SU-DHL-6 (cell line): Measurements from ENCODE around the gene MERTK.

ENCODE experiments used
- H2AFZ ChIP-seq: fragments of 200-600 bp; sonication (generic); 2 replicates; pipeline ENCODE4 v1.6.1; 2014; ENCODE audit warnings: low read depth, mild to moderate bottlenecking, moderate library complexity, mixed read lengths, antibody characterized with exemption, low read length; ENCODE audit not compliant: severe bottlenecking
- H3F3A ChIP-seq: fragments of 200-600 bp; shearing (Covaris generic); 2 replicates; pipeline ENCODE4 v1.6.0; 2016; ENCODE audit warnings: antibody characterized with exemption, mild to moderate bottlenecking; ENCODE audit not compliant: insufficient read depth
- H3K27ac ChIP-seq: fragments of 200-600 bp; sonication (generic); 2 replicates; pipeline ENCODE4 v1.5.1; 2016; ENCODE audit warnings: low read depth, mild to moderate bottlenecking, low read length, moderate library complexity, mixed read lengths
- H3K27me3 ChIP-seq: fragments of 200-600 bp; sonication (generic), shearing (Covaris generic); 2 replicates; pipeline ENCODE4 v1.6.0; 2014; ENCODE audit warnings: mild to moderate bottlenecking, low read length
- H3K36me3 ChIP-seq: fragments of 200-600 bp; sonication (generic); 2 replicates; pipeline ENCODE4 v1.6.1; 2014; ENCODE audit warnings: mild to moderate bottlenecking, low read length, mixed read lengths
- H3K4me2 ChIP-seq: fragments of 300-600, 200-600 bp; shearing (Covaris generic), sonication (generic); 2 replicates; pipeline ENCODE4 v1.6.0; 2014; ENCODE audit warnings: low read length, low read depth, mild to moderate bottlenecking; ENCODE audit not compliant: poor library complexity, severe bottlenecking
- H3K4me3 ChIP-seq: fragments of 200-600 bp; sonication (generic); 2 replicates; pipeline ENCODE4 v1.5.1; 2014; ENCODE audit warnings: antibody characterized with exemption, low read length, mild to moderate bottlenecking, mixed read lengths; ENCODE audit not compliant: insufficient read depth, poor library complexity, severe bottlenecking
- H3K79me2 ChIP-seq: fragments of 200-600 bp; sonication (generic); 2 replicates; pipeline ENCODE4 v1.6.1; 2014; ENCODE audit warnings: mild to moderate bottlenecking, low read length, moderate library complexity; ENCODE audit not compliant: insufficient read depth
- H3K9ac ChIP-seq: fragments of 200-600 bp; sonication (generic); 2 replicates; pipeline ENCODE4 v1.7.0; 2014; ENCODE audit warnings: mild to moderate bottlenecking, low read length
- H3K9me2 ChIP-seq: fragments of 200-600 bp; sonication (generic); replicated peaks from 2 replicates; pipeline ENCODE4 v1.6.1; 2014; ENCODE audit warnings: low read length; ENCODE audit not compliant: insufficient read depth
- H3K9me3 ChIP-seq: fragments of 200-600 bp; sonication (generic); 2 replicates; pipeline ENCODE4 v1.6.1; 2014; ENCODE audit warnings: low read length, mixed read lengths; ENCODE audit not compliant: insufficient read depth
- H4K20me1 ChIP-seq: fragments of 200-600 bp; sonication (generic); 2 replicates; pipeline ENCODE4 v1.6.1; 2014; ENCODE audit warnings: low read depth, mild to moderate bottlenecking, antibody characterized with exemption, low read length, moderate library complexity, mixed read lengths
- EZH2phosphoT487 ChIP-seq: fragments of 200-600 bp; sonication (generic), shearing (Covaris generic); conservative IDR thresholded peaks from 2 replicates; pipeline ENCODE4 v1.6.1; 2018; ENCODE audit warnings: mild to moderate bottlenecking, antibody characterized with exemption, low read length, moderate library complexity, mixed read lengths
- TF ChIP-seq, protein P1 (sequence below): fragments of 200-600 bp; sonication (generic); IDR thresholded peaks from one replicate; pipeline ENCODE4 v1.5.1; 2017; ENCODE audit warnings: antibody characterized with exemption, mild to moderate bottlenecking, low read length, moderate library complexity; ENCODE audit not compliant: insufficient read depth, poor library complexity, severe bottlenecking

The MERTK gene

GRCh38 chr2:111999809-112000208, 101.4 kb downstream of the MERTK start:
- H3F3A ChIP-seq, result no peaks in the 10 kb centered on the region
- no peaks in the 10 kb centered on the region for H3K36me3 ChIP-seq
- no peak overlapping the region for H3K27ac ChIP-seq
- H4K20me1 ChIP-seq, result no peaks in the 10 kb centered on the region
- TF ChIP-seq, protein P1, sequence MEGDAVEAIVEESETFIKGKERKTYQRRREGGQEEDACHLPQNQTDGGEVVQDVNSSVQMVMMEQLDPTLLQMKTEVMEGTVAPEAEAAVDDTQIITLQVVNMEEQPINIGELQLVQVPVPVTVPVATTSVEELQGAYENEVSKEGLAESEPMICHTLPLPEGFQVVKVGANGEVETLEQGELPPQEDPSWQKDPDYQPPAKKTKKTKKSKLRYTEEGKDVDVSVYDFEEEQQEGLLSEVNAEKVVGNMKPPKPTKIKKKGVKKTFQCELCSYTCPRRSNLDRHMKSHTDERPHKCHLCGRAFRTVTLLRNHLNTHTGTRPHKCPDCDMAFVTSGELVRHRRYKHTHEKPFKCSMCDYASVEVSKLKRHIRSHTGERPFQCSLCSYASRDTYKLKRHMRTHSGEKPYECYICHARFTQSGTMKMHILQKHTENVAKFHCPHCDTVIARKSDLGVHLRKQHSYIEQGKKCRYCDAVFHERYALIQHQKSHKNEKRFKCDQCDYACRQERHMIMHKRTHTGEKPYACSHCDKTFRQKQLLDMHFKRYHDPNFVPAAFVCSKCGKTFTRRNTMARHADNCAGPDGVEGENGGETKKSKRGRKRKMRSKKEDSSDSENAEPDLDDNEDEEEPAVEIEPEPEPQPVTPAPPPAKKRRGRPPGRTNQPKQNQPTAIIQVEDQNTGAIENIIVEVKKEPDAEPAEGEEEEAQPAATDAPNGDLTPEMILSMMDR, result no peak
- no peak for TF ChIP-seq EZH2phosphoT487
- no peaks in the 10 kb centered on the region for H3K9me2 ChIP-seq
- H3K9me3 ChIP-seq, result no peaks in the 10 kb centered on the region
- no peak overlapping the region for H3K4me2 ChIP-seq
- H3K79me2 ChIP-seq, result no peaks in the 10 kb centered on the region
- no peak overlapping the region for H3K9ac ChIP-seq
- no peak overlapping the region for H2AFZ ChIP-seq
- no peak overlapping the region for H3K4me3 ChIP-seq
- no peaks in the 10 kb centered on the region for H3K27me3 ChIP-seq

DNA sequence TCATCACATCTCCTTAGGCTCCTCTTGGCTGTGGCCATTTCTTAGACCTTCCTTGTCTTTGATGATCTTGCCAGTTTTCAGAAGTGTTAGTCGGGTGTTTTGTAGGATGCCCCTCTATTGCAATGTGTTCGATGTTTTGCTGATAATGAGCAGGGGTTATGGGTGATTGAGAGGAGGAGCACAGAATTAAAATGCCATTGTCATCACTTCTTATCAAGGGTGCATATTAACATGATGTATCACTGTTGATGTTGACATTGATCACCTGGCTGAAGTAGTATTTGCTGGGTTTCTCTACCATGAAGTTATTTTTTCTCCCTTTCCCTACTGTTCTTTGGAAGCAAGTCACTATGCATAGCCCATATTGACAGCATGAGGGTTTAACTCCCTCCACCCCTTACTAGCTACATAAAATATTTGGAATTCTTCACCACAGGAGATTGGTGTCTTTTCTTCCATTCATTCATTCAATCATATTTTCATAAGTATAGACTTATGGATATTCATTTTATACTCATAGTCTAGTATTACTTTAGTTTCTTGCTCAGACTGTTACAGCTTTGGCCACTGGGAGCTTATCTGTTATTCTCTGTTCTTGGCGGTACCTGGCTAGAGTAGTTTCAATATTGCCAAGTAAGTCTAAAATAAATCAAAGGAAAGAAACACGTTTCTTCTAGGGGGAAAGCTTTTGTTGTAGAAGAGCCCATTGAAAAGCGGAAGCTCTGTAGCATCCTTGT, 102.2 kb downstream of the MERTK start:
- Histone ChIP-seq H3K4me3 (no peak overlapping the region), H3K9me2 (no peaks in the 10 kb centered on the region), H4K20me1 (no peaks in the 10 kb centered on the region), H3K4me2 (no peak overlapping the region), H3K9me3 (no peaks in the 10 kb centered on the region), H3K36me3 (no peaks in the 10 kb centered on the region), H3K27me3 (no peaks in the 10 kb centered on the region), H3F3A (no peaks in the 10 kb centered on the region), H3K79me2 (no peaks in the 10 kb centered on the region), H3K9ac (no peak overlapping the region), H2AFZ (no peak overlapping the region), H3K27ac (no peak overlapping the region)
- TF ChIP-seq, protein P1, result no peak
- TF ChIP-seq EZH2phosphoT487, result no peak

DNA sequence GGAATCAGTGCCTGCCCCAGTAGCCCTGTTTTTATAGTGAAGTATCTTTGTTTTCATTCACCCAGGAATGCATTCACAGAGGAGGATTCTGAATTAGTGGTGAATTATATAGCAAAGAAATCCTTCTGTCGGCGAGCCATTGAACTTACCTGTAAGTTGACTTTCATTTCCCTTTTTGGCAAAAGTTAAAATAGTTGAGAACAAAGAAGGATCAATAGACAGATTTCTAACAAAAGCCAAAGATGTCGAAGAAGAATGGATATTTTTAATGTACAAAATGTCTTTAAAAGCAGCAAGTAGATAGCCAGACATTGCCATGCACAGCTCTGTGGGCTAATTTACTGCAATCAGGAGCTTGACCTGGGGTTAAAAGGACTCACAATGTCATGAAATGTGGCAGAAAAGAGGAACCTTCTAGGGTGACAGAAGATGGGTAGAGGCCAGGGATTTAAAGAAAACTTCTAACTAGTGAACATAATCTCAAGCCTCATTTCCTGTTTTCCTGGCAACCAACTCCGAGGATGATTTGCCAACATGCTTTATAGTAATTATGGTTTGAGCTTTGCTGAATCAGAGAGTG, 102.8 kb downstream of the MERTK start:
- no peak overlapping the region for H3K4me3 ChIP-seq
- no peaks in the 10 kb centered on the region for H3K36me3 ChIP-seq

More for the DNA sequence above, 102.8 kb downstream of the MERTK start:
- no peaks in the 10 kb centered on the region for H3K9me2 ChIP-seq
- H3K9me3 ChIP-seq, result no peaks in the 10 kb centered on the region
- no peaks in the 10 kb centered on the region for H3K27me3 ChIP-seq
- no peaks in the 10 kb centered on the region for H3K79me2 ChIP-seq
- no peak overlapping the region for H2AFZ ChIP-seq
- peak overlapping the region; percentile 34 for H3K4me2 ChIP-seq
- no peak overlapping the region for H3K9ac ChIP-seq
- H4K20me1 ChIP-seq, result no peaks in the 10 kb centered on the region
- TF ChIP-seq, protein P1, result no peak
- TF ChIP-seq EZH2phosphoT487, result no peak
- H3K27ac ChIP-seq, result no peak overlapping the region
- H3F3A ChIP-seq, result no peaks in the 10 kb centered on the region
